AG09319 (cell line): Measurements from ENCODE around the gene IL27RA.

Experiments
- DNase-seq: peaks from one replicate; pipeline ENCODE4 v3.0.0-alpha.2; 2010; ENCODE audit warnings: low read depth; ENCODE audit errors: extremely low read depth
- CTCF ChIP-seq: IDR thresholded peaks from 2 replicates; pipeline ENCODE4 v1.5.1; 2011; ENCODE audit warnings: low read depth, mild to moderate bottlenecking, inconsistent platforms, low read length, moderate library complexity

IL27RA gene

GRCh38 chr19:14053032-14053431, 21.5 kb downstream of the IL27RA start:
- no peak for TF ChIP-seq CTCF
- DNase-seq, result no peak

- no peak for TF ChIP-seq CTCF
- DNase-seq, result no peak
These were observed 21.9 kb downstream of the IL27RA start for GRCh38 chr19:14053500-14053899.

- no peak for DNase-seq
- no peak for TF ChIP-seq CTCF
These were observed 22.5 kb downstream of the IL27RA start for GRCh38 chr19:14054099-14054498.

GRCh38 chr19:14054721-14055120, 23.2 kb downstream of the IL27RA start:
- TF ChIP-seq CTCF, result no peak
- no peak for DNase-seq

GRCh38 chr19:14055396-14055795, 23.8 kb downstream of the IL27RA start:
- no peak for DNase-seq
- no peak for TF ChIP-seq CTCF

- no peak for DNase-seq
- TF ChIP-seq CTCF, result no peak
These were observed 24.6 kb downstream of the IL27RA start for GRCh38 chr19:14056069-14056666.

- no peak for TF ChIP-seq CTCF
- no peak for DNase-seq
These were observed 25.3 kb downstream of the IL27RA start for GRCh38 chr19:14056741-14057356.
